GM18519 (cell line): ENCODE measurements around the gene BTNL9.
"Not testable (repeated sequence)": the region's sequence is repeated elsewhere in the genome, so short reads cannot be mapped to it uniquely, and the experiment has no call there.

Experiments
- ATAC-seq: cut with Tn5 transposase; IDR thresholded peaks from one replicate; pipeline ENCODE4 v1.9.1; 2021; ENCODE audit warnings: mild to moderate bottlenecking, moderate library complexity; ENCODE audit not compliant: unreplicated experiment, low FRiP score

The BTNL9 gene

GRCh38 chr5:181097383-181097753 lies 57.3 kb downstream of the BTNL9 start:
- not testable (repeated sequence) for ATAC-seq

- ATAC-seq: not testable (repeated sequence)
These were observed 57.9 kb downstream of the BTNL9 start for GRCh38 chr5:181097759-181098491.

DNA sequence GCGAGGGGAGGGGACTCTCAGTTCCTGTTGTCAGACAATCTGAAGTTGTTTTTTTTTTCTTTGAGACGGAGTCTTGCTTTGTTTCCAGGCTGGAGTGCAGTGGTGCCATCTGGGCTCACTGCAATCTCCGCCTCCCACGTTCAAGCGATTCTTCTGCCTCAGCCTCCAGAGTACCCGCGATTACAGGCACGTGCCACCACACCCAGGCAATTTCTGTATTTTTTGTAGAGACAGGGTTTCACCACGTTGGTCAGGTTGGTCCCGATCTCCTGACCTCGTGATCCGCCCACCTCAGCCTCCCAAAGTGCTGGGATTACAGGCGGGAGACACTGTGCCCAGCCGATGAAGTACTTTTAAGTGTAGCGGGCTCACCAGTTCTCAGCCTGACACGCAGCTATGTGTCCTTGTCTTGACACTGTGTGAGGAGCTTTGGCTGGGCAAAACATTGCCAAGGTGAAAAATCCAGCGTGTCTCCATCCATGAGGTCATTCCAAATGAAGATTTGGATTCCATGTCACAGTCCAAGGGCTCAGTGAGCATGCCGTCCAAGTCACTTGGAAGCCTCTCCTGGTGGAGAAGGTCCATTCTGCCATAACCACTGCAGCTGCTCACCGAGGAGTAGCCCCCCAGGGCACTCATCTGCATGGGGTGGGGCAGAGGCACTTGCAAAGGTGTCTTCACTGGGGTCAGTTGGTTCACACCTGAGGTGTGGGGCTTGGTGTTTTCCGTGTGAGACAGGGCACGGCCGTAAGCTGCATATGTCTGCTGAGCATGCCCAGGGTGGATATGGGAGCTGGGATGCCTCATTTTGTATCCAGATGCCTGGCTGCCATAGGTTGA lies 58.9 kb downstream of the BTNL9 start:
- ATAC-seq: no peak

DNA sequence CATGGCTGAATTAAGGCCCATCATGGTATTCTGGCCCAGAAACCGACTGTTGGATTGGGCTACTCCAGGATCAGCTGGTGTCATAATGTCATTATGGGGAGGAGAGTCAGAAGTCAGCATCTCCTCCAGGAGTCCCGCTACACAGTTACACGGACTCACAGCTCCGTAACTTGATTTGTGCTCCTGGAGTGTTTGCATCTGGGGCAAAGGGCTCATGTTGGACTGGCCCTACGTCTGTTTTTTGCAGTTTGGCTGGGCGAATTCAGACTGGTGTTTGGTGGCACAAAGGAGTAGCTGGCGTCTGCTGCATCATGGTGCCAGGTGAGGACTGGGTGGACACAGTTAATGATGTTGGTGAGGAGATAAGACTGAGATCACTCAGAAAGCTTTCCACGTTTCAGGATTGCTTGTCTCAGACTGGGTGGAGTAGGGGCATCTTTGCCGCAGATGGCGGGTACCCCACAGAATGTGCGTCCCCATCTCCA lies 59.6 kb downstream of the BTNL9 start:
- no peak for ATAC-seq

- ATAC-seq: no peak
These were observed 60.2 kb downstream of the BTNL9 start for GRCh38 chr5:181100121-181100875.

GRCh38 chr5:181101030-181101641 lies 61.1 kb downstream of the BTNL9 start:
- ATAC-seq: not testable (repeated sequence)

DNA sequence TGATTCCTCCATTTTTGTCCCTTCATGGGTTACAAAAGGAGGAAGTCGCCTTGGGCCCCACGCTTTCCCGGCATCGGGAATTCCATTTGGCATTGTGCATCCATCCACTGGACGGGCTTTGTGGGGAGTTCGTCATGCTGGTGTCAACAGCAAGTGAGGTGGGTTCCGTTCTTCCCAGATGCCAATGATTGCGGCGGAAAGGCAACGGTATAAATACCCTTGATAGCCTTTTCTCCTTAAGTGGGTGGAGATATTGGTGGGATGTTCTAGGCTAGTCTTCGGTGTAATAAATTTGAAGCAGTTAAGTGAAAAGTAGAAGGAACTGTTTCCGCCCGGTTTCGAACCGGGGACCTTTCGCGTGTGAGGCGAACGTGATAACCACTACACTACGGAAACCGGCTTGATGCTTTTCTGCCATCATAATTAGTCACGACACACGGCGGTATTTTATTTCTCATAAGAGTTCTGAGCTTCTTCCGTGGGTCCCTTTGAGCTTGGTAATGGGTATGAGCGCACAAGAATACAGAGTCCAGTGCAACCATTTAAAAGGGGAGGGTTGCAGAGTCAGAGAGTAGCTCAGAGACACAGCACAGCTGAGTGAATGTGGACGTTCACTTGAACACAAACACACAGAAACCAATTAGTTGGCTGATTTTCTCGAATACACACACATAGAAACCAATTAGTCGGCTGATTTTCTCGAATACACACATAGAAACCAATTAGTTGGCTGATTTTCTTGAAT lies 62.0 kb downstream of the BTNL9 start:
- not testable (repeated sequence) for ATAC-seq

DNA sequence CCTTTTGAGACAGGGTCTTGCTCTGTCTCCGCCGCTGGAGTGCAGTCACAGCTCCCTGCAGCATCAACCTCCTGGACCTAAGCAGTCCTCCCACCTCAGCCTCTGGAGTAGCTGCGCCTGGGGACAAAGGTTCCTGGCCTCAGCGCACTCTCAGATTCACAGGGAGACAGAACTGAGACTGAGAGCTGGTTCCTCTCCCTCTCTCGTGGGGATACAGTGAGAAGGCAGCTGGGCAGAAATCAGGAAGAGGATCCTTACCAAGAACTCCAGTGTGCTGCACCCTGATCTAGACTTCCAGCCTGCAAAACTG lies 64.1 kb downstream of the BTNL9 start:
- not testable (repeated sequence) for ATAC-seq

GRCh38 chr5:181104606-181105390 lies 64.7 kb downstream of the BTNL9 start:
- not testable (repeated sequence) for ATAC-seq

DNA sequence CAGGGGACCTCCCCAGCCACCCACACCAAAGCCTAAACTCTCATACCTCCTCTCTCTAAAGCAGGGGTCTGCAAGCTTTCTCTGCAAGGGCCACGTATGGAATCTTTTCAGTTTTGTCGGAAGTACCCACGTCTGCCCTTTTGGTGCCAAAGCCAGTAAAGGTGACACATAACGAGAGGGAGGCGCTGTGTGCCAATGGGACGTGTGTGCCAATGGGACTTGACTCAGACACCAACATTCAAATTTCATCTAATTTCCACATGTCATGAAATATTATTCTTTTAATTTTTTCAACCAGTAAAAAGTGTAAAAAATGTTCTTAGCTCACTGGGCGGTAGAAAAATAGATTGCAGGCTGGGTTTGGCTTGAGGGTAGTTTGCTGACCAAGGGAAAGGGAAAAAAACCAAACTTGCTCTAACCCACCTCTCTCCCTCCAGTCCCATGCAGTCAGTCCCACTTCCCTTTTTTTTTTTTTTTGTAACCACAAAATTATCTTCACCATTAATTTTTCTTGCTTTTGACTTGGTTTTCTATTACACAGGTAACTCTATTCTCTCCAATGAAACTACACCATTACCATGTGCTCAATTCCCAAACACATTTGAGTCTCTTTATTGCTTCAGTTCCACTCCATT lies 65.4 kb downstream of the BTNL9 start:
- no peak for ATAC-seq

- ATAC-seq: no peak
These were observed 67.6 kb downstream of the BTNL9 start for GRCh38 chr5:181107699-181108098.

- no peak for ATAC-seq
These were observed 68.6 kb downstream of the BTNL9 start for GRCh38 chr5:181108578-181109165.

DNA sequence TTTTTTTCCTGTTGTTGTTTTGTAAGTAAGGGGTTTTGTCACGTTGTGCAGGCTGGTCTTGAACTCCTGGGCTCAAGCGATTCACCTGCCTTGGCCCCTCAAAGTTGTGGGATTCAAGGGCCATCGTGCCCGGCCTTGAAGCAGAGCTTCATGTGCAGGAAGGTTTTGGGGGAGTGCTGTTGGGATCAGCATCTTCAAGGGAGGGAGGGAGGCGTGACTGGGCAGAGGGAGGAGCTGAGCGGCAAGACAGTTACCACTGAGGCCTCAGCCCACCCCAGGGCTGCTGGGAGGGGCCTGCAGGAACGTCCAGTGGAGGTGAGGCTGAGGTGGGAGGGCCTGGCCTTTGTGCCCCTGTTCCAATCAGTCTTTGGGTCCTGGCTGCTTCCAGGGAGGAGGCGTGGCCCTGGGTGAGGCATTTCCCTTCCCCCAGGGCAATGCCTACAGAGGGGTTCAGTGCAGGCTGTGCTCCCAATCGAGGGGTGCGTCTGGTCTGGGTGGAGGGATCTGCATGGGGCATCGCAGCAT lies 69.5 kb downstream of the BTNL9 start:
- no peak for ATAC-seq

DNA sequence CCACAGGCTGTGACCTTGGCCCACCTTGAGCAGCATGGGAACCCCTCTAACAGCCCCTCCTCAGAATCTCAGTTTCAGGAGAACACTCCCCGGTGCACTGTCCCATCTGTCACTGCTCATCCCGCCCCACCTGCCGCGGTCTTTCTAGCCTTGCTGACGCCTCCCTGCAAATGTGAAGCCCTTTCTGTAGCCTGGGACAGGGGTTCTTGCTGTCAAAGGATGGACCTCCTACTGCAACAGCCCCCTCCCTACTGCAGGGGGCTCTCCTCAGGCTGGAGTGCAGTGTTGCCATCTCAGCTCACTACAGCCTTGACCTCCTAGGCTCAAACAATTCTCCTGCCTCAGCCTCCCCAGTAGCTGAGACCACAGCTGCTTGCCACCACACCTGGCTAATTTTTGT lies 70.9 kb downstream of the BTNL9 start:
- ATAC-seq: no peak
